Thyroid gland (tissue), 4 donors: ENCODE data around the gene SCMH1.

ENCODE experiments used
- POLR2A ChIP-seq, 2 donors: fragments of 450-650 bp; IDR thresholded peaks; one replicate each; pipeline ENCODE4 v1.6.1; 2017; ENCODE audit warnings: antibody characterized with exemption in 2 of 2, mild to moderate bottlenecking in 2 of 2, moderate library complexity in 1 of 2
- TF ChIP-seq, protein P1 (sequence below), 6 experiments: fragments of 200-600 bp in 3 of 6; fragments of 450-650 bp in 3 of 6; sonication (generic) in 3 of 6; IDR thresholded peaks; one replicate each; pipeline ENCODE4 v1.5.1; 2016 to 2019; ENCODE audit warnings: antibody characterized with exemption in 6 of 6, mild to moderate bottlenecking in 2 of 6, inconsistent platforms in 1 of 6, moderate library complexity in 1 of 6

- no peak for TF ChIP-seq POLR2A (IDR thresholded peaks at IDR 0.05)
- TF ChIP-seq, protein P1, sequence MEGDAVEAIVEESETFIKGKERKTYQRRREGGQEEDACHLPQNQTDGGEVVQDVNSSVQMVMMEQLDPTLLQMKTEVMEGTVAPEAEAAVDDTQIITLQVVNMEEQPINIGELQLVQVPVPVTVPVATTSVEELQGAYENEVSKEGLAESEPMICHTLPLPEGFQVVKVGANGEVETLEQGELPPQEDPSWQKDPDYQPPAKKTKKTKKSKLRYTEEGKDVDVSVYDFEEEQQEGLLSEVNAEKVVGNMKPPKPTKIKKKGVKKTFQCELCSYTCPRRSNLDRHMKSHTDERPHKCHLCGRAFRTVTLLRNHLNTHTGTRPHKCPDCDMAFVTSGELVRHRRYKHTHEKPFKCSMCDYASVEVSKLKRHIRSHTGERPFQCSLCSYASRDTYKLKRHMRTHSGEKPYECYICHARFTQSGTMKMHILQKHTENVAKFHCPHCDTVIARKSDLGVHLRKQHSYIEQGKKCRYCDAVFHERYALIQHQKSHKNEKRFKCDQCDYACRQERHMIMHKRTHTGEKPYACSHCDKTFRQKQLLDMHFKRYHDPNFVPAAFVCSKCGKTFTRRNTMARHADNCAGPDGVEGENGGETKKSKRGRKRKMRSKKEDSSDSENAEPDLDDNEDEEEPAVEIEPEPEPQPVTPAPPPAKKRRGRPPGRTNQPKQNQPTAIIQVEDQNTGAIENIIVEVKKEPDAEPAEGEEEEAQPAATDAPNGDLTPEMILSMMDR (IDR thresholded peaks at IDR 0.05): no peak
Observed at GRCh38 chr1:41044187-41044586, 197.9 kb downstream of the SCMH1 start.
